ENCODE data around the gene SLC22A16.

- TF ChIP-seq CTCF (IDR thresholded peaks at IDR 0.05) (no peak), POLR2A (IDR thresholded peaks at IDR 0.05) (no peak), EP300 (IDR thresholded peaks at IDR 0.05) (no peak)
These were observed 48.6 kb upstream of the SLC22A16 start for GRCh38 chr6:110525001-110525400.
